ENCODE measurements around the gene ABRACL. TPM values are rescaled to one million over a fixed set of nuclear protein-coding genes. Genes with fewer than 3 reads are reported as not detected.

The ABRACL gene
- total RNA-seq, 2 donors from 2014 or later: 13.0 to 52.8 TPM

- Histone ChIP-seq H3K4me1 (replicated peaks) (no peaks in the 10 kb centered on the region), H3K27me3 (replicated peaks; ENCODE audit: insufficient read depth) (no peaks in the 10 kb centered on the region), H3K27ac (no peak overlapping the region), H3K9me3 (no peaks in the 10 kb centered on the region), H3K36me3 (no peaks in the 10 kb centered on the region), H3K4me3 (no peak overlapping the region)
- DNase-seq (ENCODE audit: low spot score): no peak
- intact Hi-C loops (cut with DNase I): no loop called here
- TF ChIP-seq POLR2AphosphoS5 (IDR thresholded peaks at IDR 0.05) (no peak), POLR2A (IDR thresholded peaks at IDR 0.05) (no peak), CTCF (IDR thresholded peaks at IDR 0.05) (no peak)
These were observed 24.8 kb upstream of the ABRACL start for GRCh38 chr6:139003751-139004150.

- no peaks in the 10 kb centered on the region for H3K4me1 ChIP-seq (replicated peaks)
- no peaks in the 10 kb centered on the region for H3K9me3 ChIP-seq
- H3K4me3 ChIP-seq: no peak overlapping the region
- H3K27me3 ChIP-seq (replicated peaks; ENCODE audit: insufficient read depth): no peaks in the 10 kb centered on the region
- WGBS: 75% methylated on average over 3 of the region's 3 CpGs
- TF ChIP-seq POLR2A (IDR thresholded peaks at IDR 0.05) (no peak), POLR2AphosphoS5 (IDR thresholded peaks at IDR 0.05) (no peak)
- intact Hi-C loops (cut with DNase I): no loop called here
- H3K36me3 ChIP-seq: no peaks in the 10 kb centered on the region
- no peak for DNase-seq (ENCODE audit: low spot score)
- no peak overlapping the region for H3K27ac ChIP-seq
These were observed 22.1 kb upstream of the ABRACL start for GRCh38 chr6:139006477-139006876.

- intact Hi-C loops (cut with DNase I): no loop called here
- 96% methylated on average over 1 of the region's 1 CpG for WGBS
- Histone ChIP-seq H3K4me3 (no peak overlapping the region), H3K9me3 (no peaks in the 10 kb centered on the region), H3K27ac (no peak overlapping the region), H3K4me1 (replicated peaks) (no peaks in the 10 kb centered on the region), H3K27me3 (replicated peaks; ENCODE audit: insufficient read depth) (no peaks in the 10 kb centered on the region), H3K36me3 (no peaks in the 10 kb centered on the region)
- TF ChIP-seq CTCF (IDR thresholded peaks at IDR 0.05): no peak
- TF ChIP-seq POLR2A (IDR thresholded peaks at IDR 0.05): no peak
- no peak for TF ChIP-seq POLR2AphosphoS5 (IDR thresholded peaks at IDR 0.05)
- no peak for DNase-seq (ENCODE audit: low spot score)
These were observed 21.1 kb upstream of the ABRACL start for GRCh38 chr6:139007428-139007827.

GRCh38 chr6:139008117-139008516 lies 20.4 kb upstream of the ABRACL start:
- Histone ChIP-seq H3K4me1 (replicated peaks) (no peaks in the 10 kb centered on the region), H3K36me3 (no peaks in the 10 kb centered on the region), H3K27me3 (replicated peaks; ENCODE audit: insufficient read depth) (no peaks in the 10 kb centered on the region), H3K4me3 (no peak overlapping the region), H3K27ac (no peak overlapping the region), H3K9me3 (no peaks in the 10 kb centered on the region)
- TF ChIP-seq POLR2A (IDR thresholded peaks at IDR 0.05) (no peak), CTCF (IDR thresholded peaks at IDR 0.05) (no peak), POLR2AphosphoS5 (IDR thresholded peaks at IDR 0.05) (no peak)
- WGBS: 92% methylated on average over 9 of the region's 9 CpGs
- DNase-seq (ENCODE audit: low spot score): no peak
- intact Hi-C loops (cut with DNase I): no loop called here

- H3K4me1 ChIP-seq (replicated peaks): no peaks in the 10 kb centered on the region
- no peaks in the 10 kb centered on the region for H3K27me3 ChIP-seq (replicated peaks; ENCODE audit: insufficient read depth)
- no peaks in the 10 kb centered on the region for H3K9me3 ChIP-seq
- no peaks in the 10 kb centered on the region for H3K36me3 ChIP-seq
- intact Hi-C loops (cut with DNase I): no loop called here
- TF ChIP-seq POLR2A (IDR thresholded peaks at IDR 0.05) (no peak), POLR2AphosphoS5 (IDR thresholded peaks at IDR 0.05) (no peak), CTCF (IDR thresholded peaks at IDR 0.05) (no peak)
- no peak overlapping the region for H3K27ac ChIP-seq
- H3K4me3 ChIP-seq: no peak overlapping the region
- no peak for DNase-seq (ENCODE audit: low spot score)
These were observed 17.9 kb upstream of the ABRACL start for GRCh38 chr6:139010674-139011073.
